CD14-positive monocyte (primary cell): ENCODE results near the gene IL22. TPM values are rescaled to one million over a fixed set of nuclear protein-coding genes. Genes with fewer than 3 reads are reported as not detected.

Source experiments
- DNase-seq, 3 donors: peaks; one replicate each; pipeline ENCODE4 v3.0.0-alpha.2; 2011 to 2022
- H2AFZ ChIP-seq: 2 replicates; pipeline ENCODE4 v1.6.0; 2012; ENCODE audit warnings: mild to moderate bottlenecking, low read depth, low read length, inconsistent platforms; ENCODE audit not compliant: insufficient read depth, poor library complexity, severe bottlenecking
- H3K27ac ChIP-seq, 2 donors: 1 replicate in 1 of 2; 2 replicates in 1 of 2; pipeline ENCODE4 v1.5.1; 2012 to 2013; ENCODE audit warnings: low read length in 2 of 2, control low read depth in 1 of 2, inconsistent platforms in 1 of 2, low read depth in 1 of 2, mild to moderate bottlenecking in 1 of 2
- H3K27me3 ChIP-seq, 2 donors: one replicate each; pipeline versions ENCODE4 v1.6.0 to v1.6.1; 2011 to 2013; ENCODE audit warnings: low read length in 2 of 2; ENCODE audit not compliant: control insufficient read depth in 2 of 2, insufficient read depth in 2 of 2
- H3K36me3 ChIP-seq, 2 donors: replicated peaks in 1 of 2; 1 replicate in 1 of 2; 2 replicates in 1 of 2; pipeline versions ENCODE4 v1.5.1 to v1.6.1; 2012 to 2013; ENCODE audit warnings: low read length in 2 of 2, control low read depth in 1 of 2, inconsistent platforms in 1 of 2, mild to moderate bottlenecking in 1 of 2; ENCODE audit not compliant: insufficient read depth in 2 of 2, control insufficient read depth in 1 of 2
- H3K4me1 ChIP-seq, 2 donors: 1 replicate in 1 of 2; 2 replicates in 1 of 2; pipeline versions ENCODE4 v1.5.1 to v1.6.1; 2012 to 2013; ENCODE audit warnings: low read length in 2 of 2, control low read depth in 1 of 2, inconsistent platforms in 1 of 2, mild to moderate bottlenecking in 1 of 2, moderate library complexity in 1 of 2; ENCODE audit not compliant: insufficient read depth in 2 of 2, control insufficient read depth in 1 of 2
- H3K4me2 ChIP-seq: replicated peaks from 2 replicates; pipeline ENCODE3; 2012; ENCODE audit warnings: low read length, moderate library complexity, mild to moderate bottlenecking; ENCODE audit not compliant: poor library complexity, severe bottlenecking; ENCODE audit errors: extremely low read depth
- H3K4me3 ChIP-seq, 3 experiments: fragments of 200-600 bp in 1 of 3; sonication (generic) in 1 of 3; replicated peaks in 1 of 3; 1 replicate in 2 of 3; 2 replicates in 1 of 3; pipeline ENCODE4 v1.5.1; 2011 to 2013; ENCODE audit warnings: low read length in 3 of 3, mild to moderate bottlenecking in 3 of 3, control low read depth in 2 of 3, low read depth in 2 of 3, inconsistent platforms in 1 of 3, moderate library complexity in 1 of 3
- H3K79me2 ChIP-seq: 2 replicates; pipeline ENCODE4 v1.6.0; 2012; ENCODE audit warnings: mild to moderate bottlenecking, control low read depth, inconsistent platforms, low read length, moderate library complexity; ENCODE audit not compliant: insufficient read depth
- H3K9ac ChIP-seq: 2 replicates; pipeline ENCODE4 v1.6.0; 2017; ENCODE audit warnings: low read length, mild to moderate bottlenecking; ENCODE audit not compliant: insufficient read depth, poor library complexity, severe bottlenecking
- H3K9me3 ChIP-seq, 2 donors: replicated peaks in 1 of 2; 1 replicate in 1 of 2; 2 replicates in 1 of 2; pipeline versions ENCODE4 v1.5.1 to v1.6.1; 2012 to 2013; ENCODE audit warnings: low read length in 2 of 2, control low read depth in 1 of 2; ENCODE audit not compliant: control insufficient read depth in 1 of 2, insufficient read depth in 1 of 2
- H4K20me1 ChIP-seq: 2 replicates; pipeline ENCODE4 v1.6.0; 2012; ENCODE audit warnings: mild to moderate bottlenecking, low read length, control low read depth, moderate library complexity; ENCODE audit not compliant: insufficient read depth
- H3K27ac Mint-ChIP-seq, 7 donors: one replicate each; pipeline ENCODE4 v1.8.0; 2020; ENCODE audit warnings: mild to moderate bottlenecking in 7 of 7, mixed read lengths in 7 of 7, moderate library complexity in 6 of 7, inconsistent platforms in 2 of 7
- H3K27me3 Mint-ChIP-seq, 3 donors: one replicate each; pipeline ENCODE4 v1.8.0; 2021 to 2022; ENCODE audit warnings: low read depth in 3 of 3, mild to moderate bottlenecking in 3 of 3, mixed read lengths in 3 of 3, moderate library complexity in 3 of 3, inconsistent platforms in 1 of 3
- H3K36me3 Mint-ChIP-seq, 2 donors: one replicate each; pipeline ENCODE4 v1.8.0; 2020; ENCODE audit warnings: mixed read lengths in 2 of 2, inconsistent platforms in 1 of 2, mild to moderate bottlenecking in 1 of 2
- H3K4me1 Mint-ChIP-seq: one replicate; pipeline ENCODE4 v1.8.0; 2020; ENCODE audit warnings: mild to moderate bottlenecking, mixed read lengths
- H3K4me3 Mint-ChIP-seq, 2 donors: one replicate each; pipeline ENCODE4 v1.8.0; 2020; ENCODE audit warnings: mild to moderate bottlenecking in 2 of 2, mixed read lengths in 2 of 2, moderate library complexity in 1 of 2
- H3K9me3 Mint-ChIP-seq, 7 donors: one replicate each; pipeline ENCODE4 v1.8.0; 2020 to 2022; ENCODE audit warnings: mixed read lengths in 7 of 7, mild to moderate bottlenecking in 6 of 7, moderate library complexity in 6 of 7, inconsistent platforms in 2 of 7
- WGBS: methylation state at CpG from one replicate; pipeline ENCODE4 v1.1.5; 2013; ENCODE audit warnings: missing lambda C conversion rate; ENCODE audit not compliant: insufficient coverage; 5-methylcytosine and 5-hydroxymethylcytosine counted together
- intact Hi-C, 2 donors: fragments of 100-400 bp; cut with micrococcal nuclease; formaldehyde crosslinking; loops; one replicate each; pipeline versions ENCODE4 v1.15.0 to v1.15.1; 2023
- polyA plus RNA-seq, 3 donors: library from polyadenylated mRNA; depleted of rRNA in 1 of 3; unstranded in 2 of 3; stranded (reverse) in 1 of 3; fragments of 300-500 nt in 2 of 3; fragments of >200 nt in 1 of 3; fragmentation: Illumina TruSeq in 2 of 3; gene quantifications; 1 replicate in 2 of 3; 2 replicates in 1 of 3; pipeline ENCODE4 v1.2.3, GENCODE V29; 2012 to 2021
- TF ChIP-seq, protein P1 (sequence below): fragments of 200-600 bp; IDR thresholded peaks from one replicate; pipeline ENCODE4 v1.8.0; 2022; ENCODE audit warnings: antibody characterized with exemption, mild to moderate bottlenecking

IL22 gene
- polyA plus RNA-seq, 3 donors = not detected

DNA sequence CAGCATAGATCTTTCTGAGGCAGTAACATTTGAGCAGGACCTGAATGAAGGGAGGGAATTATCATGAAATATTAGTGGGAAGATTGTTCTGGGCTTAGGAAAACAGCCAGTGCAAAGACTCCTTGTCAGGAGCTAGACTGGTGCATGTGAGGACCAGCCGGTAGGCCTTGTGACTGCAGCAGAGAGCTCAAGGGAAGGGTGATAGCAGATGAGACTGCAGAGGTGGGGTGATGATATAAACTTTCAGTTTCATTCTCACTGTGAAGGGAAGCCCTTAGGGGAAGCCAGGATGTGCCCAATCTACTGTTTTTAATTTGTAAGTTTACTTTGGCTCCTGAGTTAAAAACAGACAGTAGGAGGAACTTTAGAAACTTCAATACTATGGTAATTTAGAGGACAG is 12.4 kb downstream of the IL22 start:
- no peaks in the 10 kb centered on the region for H3K79me2 ChIP-seq
- no peaks in the 10 kb centered on the region for H4K20me1 ChIP-seq
- WGBS = 13% methylated on average over 1 of the region's 1 CpG
- peaks cover 14 to 17% of the 10 kb centered on the region in 2 donors for H3K4me1 ChIP-seq
- no peaks in the 10 kb centered on the region for H3K9me3 Mint-ChIP-seq
- no peaks in the 10 kb centered on the region for H3K9me3 ChIP-seq
- intact Hi-C loops = no loop called here
- H3K27me3 Mint-ChIP-seq = no peaks in the 10 kb centered on the region
- TF ChIP-seq, protein P1, sequence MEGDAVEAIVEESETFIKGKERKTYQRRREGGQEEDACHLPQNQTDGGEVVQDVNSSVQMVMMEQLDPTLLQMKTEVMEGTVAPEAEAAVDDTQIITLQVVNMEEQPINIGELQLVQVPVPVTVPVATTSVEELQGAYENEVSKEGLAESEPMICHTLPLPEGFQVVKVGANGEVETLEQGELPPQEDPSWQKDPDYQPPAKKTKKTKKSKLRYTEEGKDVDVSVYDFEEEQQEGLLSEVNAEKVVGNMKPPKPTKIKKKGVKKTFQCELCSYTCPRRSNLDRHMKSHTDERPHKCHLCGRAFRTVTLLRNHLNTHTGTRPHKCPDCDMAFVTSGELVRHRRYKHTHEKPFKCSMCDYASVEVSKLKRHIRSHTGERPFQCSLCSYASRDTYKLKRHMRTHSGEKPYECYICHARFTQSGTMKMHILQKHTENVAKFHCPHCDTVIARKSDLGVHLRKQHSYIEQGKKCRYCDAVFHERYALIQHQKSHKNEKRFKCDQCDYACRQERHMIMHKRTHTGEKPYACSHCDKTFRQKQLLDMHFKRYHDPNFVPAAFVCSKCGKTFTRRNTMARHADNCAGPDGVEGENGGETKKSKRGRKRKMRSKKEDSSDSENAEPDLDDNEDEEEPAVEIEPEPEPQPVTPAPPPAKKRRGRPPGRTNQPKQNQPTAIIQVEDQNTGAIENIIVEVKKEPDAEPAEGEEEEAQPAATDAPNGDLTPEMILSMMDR = no peak
- H2AFZ ChIP-seq = peak overlapping the region; percentile 39
- H3K36me3 ChIP-seq = no peaks in the 10 kb centered on the region
- peak overlapping the region; percentile 7 to 23 for H3K4me3 Mint-ChIP-seq
- no peak overlapping the region for H3K9ac ChIP-seq
- no peaks in the 10 kb centered on the region for H3K36me3 Mint-ChIP-seq
- H3K4me2 ChIP-seq = no peak overlapping the region
- H3K4me3 ChIP-seq = no peak overlapping the region
- peak; percentile 21 to 25 (median 21) for DNase-seq
- no peaks in the 10 kb centered on the region for H3K27me3 ChIP-seq
- peak overlapping the region in 6 of 7 donors; percentile 11 to 73 (median 48) for H3K27ac Mint-ChIP-seq
- H3K4me1 Mint-ChIP-seq = peaks cover 24% of the 10 kb centered on the region
- peak overlapping the region in 1 of 2 donors; percentile 34 for H3K27ac ChIP-seq

DNA sequence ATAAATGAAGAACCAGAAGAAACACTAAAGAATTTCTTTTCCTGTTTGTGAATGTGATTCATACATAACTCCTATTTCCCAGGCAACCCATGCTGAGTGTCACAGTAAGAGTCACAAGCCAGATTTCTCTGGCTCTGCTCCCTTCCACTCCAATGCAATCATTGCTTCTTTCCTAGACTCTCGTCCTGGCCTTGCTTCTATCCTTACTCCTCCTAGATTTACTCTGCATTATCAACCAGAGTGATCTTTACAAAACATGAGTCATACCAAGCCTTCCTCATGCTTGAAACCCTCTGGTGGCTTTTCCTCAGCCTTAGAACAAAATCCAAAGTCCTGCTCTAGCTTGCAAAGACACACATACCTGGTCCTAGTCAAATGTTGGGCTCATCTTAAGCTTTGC is 13.3 kb downstream of the IL22 start:
- Mint-ChIP-seq H3K4me1 (peaks cover 27% of the 10 kb centered on the region), H3K4me3 (no peak overlapping the region), H3K9me3 (no peaks in the 10 kb centered on the region), H3K36me3 (no peaks in the 10 kb centered on the region), H3K27ac (peak overlapping the region in 1 of 7 donors; percentile 26), H3K27me3 (no peaks in the 10 kb centered on the region)
- H4K20me1 ChIP-seq = no peaks in the 10 kb centered on the region
- no peaks in the 10 kb centered on the region for H3K36me3 ChIP-seq
- intact Hi-C loops = no loop called here
- H3K9me3 ChIP-seq = no peaks in the 10 kb centered on the region
- H3K9ac ChIP-seq = no peak overlapping the region
- H3K27ac ChIP-seq = no peak overlapping the region
- H2AFZ ChIP-seq = no peak overlapping the region
- no peak overlapping the region for H3K4me2 ChIP-seq
- peaks cover 14 to 17% of the 10 kb centered on the region in 2 donors for H3K4me1 ChIP-seq
- no peak for DNase-seq
- H3K79me2 ChIP-seq = no peaks in the 10 kb centered on the region
- no peak overlapping the region for H3K4me3 ChIP-seq
- H3K27me3 ChIP-seq = no peaks in the 10 kb centered on the region
- TF ChIP-seq, protein P1 = no peak
- WGBS = 92% methylated on average over 1 of the region's 1 CpG
